GM10248 (cell line): ENCODE results near the gene GLRX5.

Experiments
- CTCF ChIA-PET: fragments of 300-600 bp; sonication (Branson Sonifier 250); formaldehyde crosslinking; extraction: SDS; loops from one replicate; lab custom pipeline; 2021; ENCODE audit warnings: antibody characterized with exemption; lab: Yijun Ruan, JAX
- POLR2A ChIA-PET: fragments of 350-650 bp; sonication (Branson Sonifier 250); formaldehyde crosslinking; extraction: SDS; loops from one replicate; lab custom pipeline; 2020; ENCODE audit warnings: antibody characterized with exemption; lab: Yijun Ruan, JAX
- DNase-seq: peaks from one replicate; pipeline ENCODE4 v3.0.0; 2012; ENCODE audit errors: extremely low spot score
- TF ChIP-seq, protein P1 (sequence below): IDR thresholded peaks from 2 replicates; pipeline ENCODE4 v1.5.1; 2012; ENCODE audit warnings: mild to moderate bottlenecking, low read depth; ENCODE audit errors: extremely low read depth, missing control alignments, control extremely low read depth

The GLRX5 gene

DNA sequence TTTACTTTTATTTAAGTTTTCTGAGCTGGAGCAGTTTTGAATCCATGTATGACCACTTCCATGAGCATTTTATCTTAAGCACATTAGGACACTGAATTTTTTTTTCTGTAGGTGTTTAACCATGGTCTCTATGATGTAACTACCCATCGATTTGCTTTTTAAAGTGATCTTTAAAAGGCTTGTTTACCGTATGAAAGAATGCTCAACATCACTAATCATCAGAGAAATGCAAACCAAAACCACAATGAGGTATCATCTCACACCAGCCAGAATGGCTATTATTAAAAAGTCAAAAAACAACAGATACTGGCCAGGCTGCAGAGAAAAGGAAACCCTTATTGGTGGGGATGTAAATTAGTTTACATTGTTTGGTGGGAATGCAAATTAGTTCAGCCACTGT, 23.0 kb downstream of the GLRX5 start:
- ChIA-PET CTCF (interaction anchor here (1.0 to 8.7 kb wide), 4 partner anchors 9 to 541 kb away, joined by 4 to 94 read pairs (median 4); no protein-coding TSS in a partner anchor), POLR2A (no interaction called here)
- TF ChIP-seq, protein P1, sequence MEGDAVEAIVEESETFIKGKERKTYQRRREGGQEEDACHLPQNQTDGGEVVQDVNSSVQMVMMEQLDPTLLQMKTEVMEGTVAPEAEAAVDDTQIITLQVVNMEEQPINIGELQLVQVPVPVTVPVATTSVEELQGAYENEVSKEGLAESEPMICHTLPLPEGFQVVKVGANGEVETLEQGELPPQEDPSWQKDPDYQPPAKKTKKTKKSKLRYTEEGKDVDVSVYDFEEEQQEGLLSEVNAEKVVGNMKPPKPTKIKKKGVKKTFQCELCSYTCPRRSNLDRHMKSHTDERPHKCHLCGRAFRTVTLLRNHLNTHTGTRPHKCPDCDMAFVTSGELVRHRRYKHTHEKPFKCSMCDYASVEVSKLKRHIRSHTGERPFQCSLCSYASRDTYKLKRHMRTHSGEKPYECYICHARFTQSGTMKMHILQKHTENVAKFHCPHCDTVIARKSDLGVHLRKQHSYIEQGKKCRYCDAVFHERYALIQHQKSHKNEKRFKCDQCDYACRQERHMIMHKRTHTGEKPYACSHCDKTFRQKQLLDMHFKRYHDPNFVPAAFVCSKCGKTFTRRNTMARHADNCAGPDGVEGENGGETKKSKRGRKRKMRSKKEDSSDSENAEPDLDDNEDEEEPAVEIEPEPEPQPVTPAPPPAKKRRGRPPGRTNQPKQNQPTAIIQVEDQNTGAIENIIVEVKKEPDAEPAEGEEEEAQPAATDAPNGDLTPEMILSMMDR, result no peak
- DNase-seq, result no peak

DNA sequence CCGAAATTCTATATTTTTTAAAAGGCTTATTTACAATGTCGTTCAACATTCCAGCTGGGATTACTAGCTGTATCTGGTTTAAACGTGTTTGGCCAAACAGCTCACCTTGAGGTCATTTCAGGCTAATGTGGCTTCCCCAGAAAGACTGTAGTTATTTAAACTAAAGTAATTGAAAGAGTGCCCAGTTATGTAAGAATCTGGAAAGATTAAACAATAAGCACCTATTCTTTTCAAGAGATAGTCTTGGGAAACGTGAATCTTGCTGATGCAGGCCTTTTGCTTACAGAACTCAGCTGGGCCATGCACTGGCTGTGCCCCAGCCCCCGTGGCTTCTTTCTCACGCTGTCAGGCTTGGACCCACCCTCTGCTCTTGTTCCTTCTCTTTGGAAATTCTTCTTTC, 24.4 kb downstream of the GLRX5 start:
- DNase-seq, result no peak
- POLR2A ChIA-PET, result no interaction called here
- CTCF ChIA-PET, result interaction anchor here (0.8 to 10.5 kb wide), 19 partner anchors 9 to 719 kb away, joined by 3 to 117 read pairs (median 5); partner anchors contain the start of gene GLRX5
- TF ChIP-seq, protein P1, result no peak

- POLR2A ChIA-PET, result no interaction called here
- CTCF ChIA-PET, result interaction anchor here (0.5 to 10.5 kb wide), 18 partner anchors 9 to 432 kb away, joined by 3 to 117 read pairs (median 6); partner anchors contain the start of gene GLRX5
- TF ChIP-seq, protein P1, result peak; percentile 90
- DNase-seq, result peak; percentile 89
Measured at GRCh38 chr14:95561001-95561412, 26.2 kb downstream of the GLRX5 start.

DNA sequence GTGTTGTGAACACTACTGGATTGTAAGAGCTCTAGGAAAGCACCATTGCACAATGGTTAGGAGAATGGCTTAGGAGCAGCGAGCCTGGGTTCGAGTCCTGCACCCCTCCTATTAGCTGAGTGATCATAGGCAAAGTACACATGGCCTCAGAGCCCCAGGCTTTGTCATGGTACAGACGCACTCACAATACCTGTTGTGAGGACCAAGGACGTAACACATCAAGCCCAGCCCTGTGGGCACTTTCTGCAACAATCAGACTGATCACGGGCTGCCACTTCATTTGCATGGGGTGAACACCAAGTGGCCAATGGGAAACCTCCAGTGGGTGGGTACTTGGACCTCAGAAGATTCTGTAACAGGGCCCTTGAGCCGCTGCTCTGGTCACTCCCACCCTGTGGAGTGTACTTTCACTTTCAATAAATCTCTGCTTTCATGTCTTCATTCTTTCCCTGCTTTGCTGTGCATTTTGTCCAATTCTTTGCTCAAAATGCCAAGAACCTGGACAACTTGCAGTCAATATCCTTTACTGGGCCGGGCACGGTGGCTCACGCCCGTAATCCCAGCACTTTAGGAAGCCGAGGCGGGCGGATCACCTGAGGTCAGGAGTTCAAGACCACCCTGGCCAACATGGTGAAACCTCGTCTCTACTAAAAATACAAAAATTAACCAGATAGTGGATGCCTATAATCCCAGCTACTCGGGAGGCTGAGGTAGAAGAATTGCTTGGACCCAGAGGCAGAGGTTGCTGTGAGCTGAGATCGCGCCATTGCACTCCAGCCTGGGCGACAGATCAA, 28.2 kb downstream of the GLRX5 start:
- DNase-seq, result no peak
- CTCF ChIA-PET, result interaction anchor here (1.0 to 10.5 kb wide), 17 partner anchors 11 to 435 kb away, joined by 3 to 117 read pairs (median 6); no protein-coding TSS in a partner anchor
- POLR2A ChIA-PET, result no interaction called here
- TF ChIP-seq, protein P1, result no peak

DNA sequence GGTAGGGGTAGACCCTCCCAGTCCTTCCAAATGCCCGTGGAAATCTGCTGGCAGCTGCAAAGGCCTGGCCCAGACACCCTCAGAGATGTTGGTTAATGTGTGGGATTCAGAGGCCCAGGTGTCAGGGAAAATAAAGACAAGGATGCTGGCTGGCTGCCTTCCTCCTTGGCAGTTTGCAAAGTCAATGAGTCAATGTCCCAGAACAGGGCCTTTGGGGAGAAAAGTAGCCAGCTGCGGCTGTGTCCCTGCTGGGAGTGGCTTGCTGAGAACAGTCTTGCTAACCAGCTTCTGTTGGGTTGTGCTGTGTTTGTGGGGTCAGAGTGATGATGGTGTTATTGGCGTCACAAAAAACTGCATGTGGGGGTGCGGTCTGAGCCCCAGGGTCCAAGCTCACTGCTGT, 29.2 kb downstream of the GLRX5 start:
- TF ChIP-seq, protein P1, result no peak
- no peak for DNase-seq
- CTCF ChIA-PET, result interaction anchor here (1.0 to 10.5 kb wide), 8 partner anchors 10 to 434 kb away, joined by 3 to 117 read pairs (median 4); no protein-coding TSS in a partner anchor
- POLR2A ChIA-PET, result no interaction called here

- ChIA-PET POLR2A (no interaction called here), CTCF (interaction anchor here (2.0 kb wide), 1 partner anchor 10 kb away, joined by 5 read pairs; no protein-coding TSS in a partner anchor)
- no peak for DNase-seq
- TF ChIP-seq, protein P1, result no peak
Measured at GRCh38 chr14:95569440-95569839, 34.6 kb downstream of the GLRX5 start.
